ENCODE data around the gene RASGRP1.

- TF ChIP-seq GATA2 (IDR thresholded peaks at IDR 0.05; ENCODE audit: low read depth, low read length) (peak; percentile 91), GATA3 (IDR thresholded peaks at IDR 0.05; ENCODE audit: low read depth, low read length) (peak; percentile 59; the same call in 1 of the 2 replicates)
Observed at GRCh38 chr15:38514601-38515000, 50.0 kb downstream of the RASGRP1 start.
